OCI-LY7 (cell line): ENCODE results near the gene ANTKMT. TPM values are rescaled to one million over a fixed set of nuclear protein-coding genes. Genes with fewer than 3 reads are reported as not detected.
A peak's percentile ranks its signal among the peaks of the same experiment; 100 is the strongest.

Experiments
- BruUV-seq: library from RNA; stranded (reverse); fragments of 400-500 nt; replicated peaks from 2 replicates; lab custom pipeline; 2021; lab: Mats Ljungman, UMichigan
- CTCF ChIA-PET: fragments of 300-600 bp; sonication (Branson Sonifier 250); formaldehyde crosslinking; loops from one replicate; lab custom pipeline; 2022; ENCODE audit warnings: antibody characterized with exemption; ENCODE audit not compliant: unreplicated experiment; lab: Charles Lee
- POLR2A ChIA-PET: fragments of 300-600 bp; sonication (Branson Sonifier 250); formaldehyde crosslinking; loops from one replicate; lab custom pipeline; 2022; ENCODE audit warnings: antibody characterized with exemption; lab: Charles Lee
- DNase-seq: peaks from one replicate; pipeline ENCODE4 v3.0.0-alpha.2; 2015; ENCODE audit warnings: low spot score
- H2AFZ ChIP-seq: fragments of 200-600 bp; sonication (generic), shearing (Covaris generic); 2 replicates; pipeline ENCODE4 v1.6.1; 2014; ENCODE audit warnings: mild to moderate bottlenecking, antibody characterized with exemption, low read length, moderate library complexity
- H3K27ac ChIP-seq: fragments of 200-600 bp; sonication (generic); 2 replicates; pipeline ENCODE4 v1.5.1; 2014; ENCODE audit warnings: mixed run types, low read depth, mild to moderate bottlenecking, moderate library complexity, low read length, inconsistent platforms; ENCODE audit not compliant: poor library complexity, severe bottlenecking
- H3K36me3 ChIP-seq: fragments of 200-600 bp; sonication (generic); 2 replicates; pipeline ENCODE4 v1.6.1; 2014; ENCODE audit warnings: mild to moderate bottlenecking, antibody characterized with exemption, low read length, moderate library complexity, mixed read lengths; ENCODE audit not compliant: insufficient read depth
- H3K4me1 ChIP-seq: fragments of 200-600 bp; sonication (generic); 2 replicates; pipeline ENCODE4 v1.5.1; 2014; ENCODE audit warnings: mild to moderate bottlenecking, low read length; ENCODE audit not compliant: insufficient read depth, poor library complexity, severe bottlenecking
- H3K4me2 ChIP-seq: fragments of 200-600 bp; sonication (generic); 2 replicates; pipeline ENCODE4 v1.6.1; 2014; ENCODE audit warnings: mild to moderate bottlenecking, low read length
- H3K4me3 ChIP-seq: fragments of 200-600 bp; sonication (generic); 2 replicates; pipeline ENCODE4 v1.5.1; 2014; ENCODE audit warnings: mild to moderate bottlenecking, low read depth, low read length; ENCODE audit not compliant: poor library complexity, severe bottlenecking
- H3K79me2 ChIP-seq: fragments of 200-600 bp; sonication (generic); 2 replicates; pipeline ENCODE4 v1.6.1; 2016; ENCODE audit warnings: low read depth, mild to moderate bottlenecking, low read length, moderate library complexity, mixed read lengths; ENCODE audit not compliant: insufficient read depth
- H3K9me2 ChIP-seq: fragments of 200-600 bp; sonication (generic); 2 replicates; pipeline ENCODE4 v1.6.1; 2016; ENCODE audit warnings: mild to moderate bottlenecking, low read length, mixed read lengths; ENCODE audit not compliant: insufficient read depth
- H3K9me3 ChIP-seq: fragments of 200-600 bp; sonication (generic); 2 replicates; pipeline ENCODE4 v1.6.1; 2014; ENCODE audit warnings: mild to moderate bottlenecking, mixed run types, low read length, mixed read lengths
- H4K20me1 ChIP-seq: fragments of 200-600 bp; sonication (generic); 2 replicates; pipeline ENCODE4 v1.6.1; 2014; ENCODE audit warnings: mild to moderate bottlenecking, antibody characterized with exemption, low read length, moderate library complexity, mixed read lengths; ENCODE audit not compliant: insufficient read depth
- CTCF ChIP-seq: fragments of 200-600 bp; sonication (generic); conservative IDR thresholded peaks from 2 replicates; pipeline ENCODE4 v1.5.1; 2014; ENCODE audit warnings: mild to moderate bottlenecking, antibody characterized with exemption, low read length, moderate library complexity, mixed read lengths
- EZH2phosphoT487 ChIP-seq: fragments of 200-600 bp; sonication (generic); IDR thresholded peaks from 2 replicates; pipeline ENCODE4 v1.6.1; 2018; ENCODE audit warnings: low read depth, borderline replicate concordance, mild to moderate bottlenecking, mixed run types, antibody characterized with exemption, low read length, moderate library complexity, mixed read lengths
- intact Hi-C: fragments of 100-400 bp; cut with micrococcal nuclease; formaldehyde crosslinking; loops from one replicate; pipeline ENCODE4 v1.10.0; 2022; ENCODE audit not compliant: unreplicated experiment
- total RNA-seq, 2 experiments: library from RNA; depleted of rRNA in 1 of 2; stranded (reverse); fragments of >200 nt in 1 of 2; shearing (Covaris generic) in 1 of 2; gene quantifications; 2 replicates each; pipeline ENCODE4 v1.2.3, GENCODE V29; 2014 to 2022

Gene ANTKMT
- total RNA-seq, 2 experiments from 2014 or later = 46.5 to 51.3 TPM

DNA sequence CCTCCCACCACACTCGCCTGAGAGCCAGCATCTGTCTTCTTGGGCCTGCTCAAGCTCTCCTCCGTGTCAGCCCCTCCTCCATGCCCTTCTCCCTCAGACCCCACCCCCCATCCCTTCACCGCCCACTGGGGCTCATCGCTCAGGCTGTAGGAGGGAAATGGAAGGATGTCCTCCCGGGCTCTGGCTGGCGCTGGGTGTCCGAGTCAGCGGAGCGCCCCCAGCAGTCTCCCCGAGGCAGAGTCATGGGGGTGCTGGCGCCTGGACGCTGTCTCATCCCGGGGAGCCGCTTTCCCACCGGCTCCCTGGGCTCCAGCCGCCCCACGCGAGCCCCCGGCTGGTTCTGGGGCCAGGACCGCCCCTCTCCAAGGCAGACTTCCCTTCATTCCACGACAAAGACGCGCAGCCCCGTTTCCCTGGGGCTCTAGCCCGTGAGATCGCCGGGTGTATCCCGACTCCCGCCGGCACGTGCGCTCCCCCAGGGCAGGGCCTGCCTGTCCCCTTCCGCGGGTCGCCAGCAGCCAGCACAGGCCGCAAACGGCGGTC lies 428 bp upstream of the ANTKMT start:
- intact Hi-C loops = loop anchor here (2.0 to 5.0 kb wide), 2 partner anchors 18 to 38 kb away; partner anchors contain the start of genes JMJD8 and STUB1
- Histone ChIP-seq H3K9me3 (no peaks in the 10 kb centered on the region), H3K36me3 (0 out of 2 replicates have a peak, but pooled peaks cover 10% of the 10 kb centered on the region), H3K4me1 (peaks cover 63% of the 10 kb centered on the region), H3K4me2 (peak overlapping the region; percentile 88), H3K4me3 (peak overlapping the region; percentile 95), H3K79me2 (no peaks in the 10 kb centered on the region), H4K20me1 (no peaks in the 10 kb centered on the region), H2AFZ (peak overlapping the region; percentile 31; the same call in 1 of the 2 replicates), H3K27ac (peak overlapping the region; percentile 93), H3K9me2 (no peaks in the 10 kb centered on the region)
- TF ChIP-seq CTCF (peak; percentile 58), EZH2phosphoT487 (no peak)
- CTCF ChIA-PET = interaction anchor here (0.5 to 0.7 kb wide), 2 partner anchors 20 to 1435 kb away, joined by 4 read pairs; partner anchors contain the start of genes CIAO3 and TRAF7
- POLR2A ChIA-PET = interaction anchor here (0.5 to 3.2 kb wide), 4 partner anchors 8 to 30 kb away, joined by 3 to 26 read pairs (median 3); partner anchors contain the start of gene WDR24
- peak; percentile 83 for DNase-seq
- BruUV-seq = no TSS peak

GRCh38 chr16:721765-722540 lies 1.0 kb downstream of the ANTKMT start:
- no peak for TF ChIP-seq CTCF
- TF ChIP-seq EZH2phosphoT487 = no peak
- no peak for DNase-seq
- peak overlapping the region; percentile 88 for H3K4me2 ChIP-seq
- peak overlapping the region; percentile 95 for H3K4me3 ChIP-seq
- no peaks in the 10 kb centered on the region for H4K20me1 ChIP-seq
- H3K9me2 ChIP-seq = no peaks in the 10 kb centered on the region
- peaks cover 63% of the 10 kb centered on the region for H3K4me1 ChIP-seq
- no peak overlapping the region for H2AFZ ChIP-seq
- intact Hi-C loops = loop anchor here (2.0 to 5.0 kb wide), 2 partner anchors 17 to 40 kb away; partner anchors contain the start of genes JMJD8 and STUB1
- H3K36me3 ChIP-seq = 0 out of 2 replicates have a peak, but pooled peaks cover 10% of the 10 kb centered on the region
- no peaks in the 10 kb centered on the region for H3K9me3 ChIP-seq
- BruUV-seq = TSS peak; percentile 77
- H3K79me2 ChIP-seq = no peaks in the 10 kb centered on the region
- POLR2A ChIA-PET = interaction anchor here (0.8 to 3.2 kb wide), 4 partner anchors 8 to 66 kb away, joined by 4 to 26 read pairs (median 6); partner anchors contain the start of genes CHTF18 and RPUSD1
- peak overlapping the region; percentile 93 for H3K27ac ChIP-seq
- CTCF ChIA-PET = interaction anchor here (0.7 kb wide), 1 partner anchor 15 kb away, joined by 3 read pairs; no protein-coding TSS in a partner anchor
